Naive thymus-derived CD4-positive, alpha-beta T cell (primary cell): ENCODE data around the gene SPATA16. TPM values are rescaled to one million over a fixed set of nuclear protein-coding genes. Genes with fewer than 3 reads are reported as not detected.

Experiments used
- ATAC-seq: fragments of 150-1000 bp; cut with Tn5 transposase; 2 replicates; pipeline ENCODE4 v1.10.0; 2021; ENCODE audit warnings: mild to moderate bottlenecking, moderate library complexity
- CTCF ChIA-PET: fragments of 350-600 bp; sonication (Branson Sonifier 250); formaldehyde crosslinking; loops from one replicate; lab custom pipeline; 2021; ENCODE audit warnings: antibody characterized with exemption; lab: Charles Lee
- POLR2A ChIA-PET: fragments of 350-600 bp; sonication (Branson Sonifier 250); formaldehyde crosslinking; loops from one replicate; lab custom pipeline; 2021; ENCODE audit warnings: antibody characterized with exemption, inconsistent platforms; lab: Charles Lee
- DNase-seq, 9 donors: peaks; one replicate each; pipeline versions ENCODE4 v3.0.0 to v3.0.0-alpha.2; 2020 to 2022; ENCODE audit warnings: mixed read lengths in 1 of 9
- H3K27ac ChIP-seq: one replicate; pipeline ENCODE4 v1.7.0; 2013; ENCODE audit warnings: mild to moderate bottlenecking, low read depth, low read length, moderate library complexity
- H3K27me3 ChIP-seq, 2 donors: one replicate each; pipeline ENCODE4 v1.7.0; 2013; ENCODE audit warnings: low read length in 2 of 2, mild to moderate bottlenecking in 2 of 2, moderate library complexity in 2 of 2; ENCODE audit not compliant: control insufficient read depth in 2 of 2, insufficient read depth in 2 of 2
- H3K36me3 ChIP-seq, 3 experiments: 1 replicate in 2 of 3; 2 replicates in 1 of 3; pipeline ENCODE4 v1.7.0; 2013; ENCODE audit warnings: low read length in 3 of 3, mild to moderate bottlenecking in 3 of 3, moderate library complexity in 1 of 3; ENCODE audit not compliant: insufficient read depth in 3 of 3, control insufficient read depth in 2 of 3
- H3K4me1 ChIP-seq, 2 donors: one replicate each; pipeline ENCODE4 v1.7.0; 2013; ENCODE audit warnings: low read length in 2 of 2, mild to moderate bottlenecking in 2 of 2, moderate library complexity in 1 of 2; ENCODE audit not compliant: control insufficient read depth in 2 of 2, insufficient read depth in 2 of 2
- H3K4me3 ChIP-seq: 2 replicates; pipeline ENCODE4 v1.7.0; 2013; ENCODE audit warnings: mild to moderate bottlenecking, low read length
- H3K9me3 ChIP-seq, 3 experiments: 1 replicate in 2 of 3; 2 replicates in 1 of 3; pipeline ENCODE4 v1.7.0; 2013; ENCODE audit warnings: low read length in 3 of 3; ENCODE audit not compliant: control insufficient read depth in 2 of 3
- H3K27ac Mint-ChIP-seq, 9 donors: one replicate each; pipeline ENCODE4 v1.8.0; 2020 to 2022; ENCODE audit warnings: mixed read lengths in 9 of 9, mild to moderate bottlenecking in 8 of 9, moderate library complexity in 5 of 9, inconsistent platforms in 2 of 9
- H3K27me3 Mint-ChIP-seq, 5 donors: one replicate each; pipeline ENCODE4 v1.8.0; 2021 to 2022; ENCODE audit warnings: mixed read lengths in 5 of 5, mild to moderate bottlenecking in 1 of 5
- H3K36me3 Mint-ChIP-seq, 5 donors: one replicate each; pipeline ENCODE4 v1.8.0; 2020 to 2022; ENCODE audit warnings: mixed read lengths in 5 of 5, mild to moderate bottlenecking in 3 of 5, inconsistent platforms in 1 of 5
- H3K4me1 Mint-ChIP-seq, 7 donors: one replicate each; pipeline ENCODE4 v1.8.0; 2020 to 2022; ENCODE audit warnings: mixed read lengths in 7 of 7, mild to moderate bottlenecking in 3 of 7, inconsistent platforms in 1 of 7
- H3K4me3 Mint-ChIP-seq, 10 donors: one replicate each; pipeline ENCODE4 v1.8.0; 2020 to 2022; ENCODE audit warnings: mild to moderate bottlenecking in 10 of 10, mixed read lengths in 10 of 10, moderate library complexity in 6 of 10, inconsistent platforms in 2 of 10
- H3K9me3 Mint-ChIP-seq, 11 donors: one replicate each; pipeline ENCODE4 v1.8.0; 2020 to 2022; ENCODE audit warnings: mixed read lengths in 11 of 11, mild to moderate bottlenecking in 4 of 11, inconsistent platforms in 1 of 11, moderate library complexity in 1 of 11
- intact Hi-C, 2 donors: fragments of 100-400 bp; cut with micrococcal nuclease; formaldehyde crosslinking; loops; one replicate each; pipeline ENCODE4 v1.15.1; 2023
- polyA plus RNA-seq, 2 donors: library from polyadenylated mRNA; unstranded; fragments of 300-500 nt; fragmentation: Illumina TruSeq; gene quantifications; one replicate each; pipeline ENCODE4 v1.2.3, GENCODE V29; 2021
- total RNA-seq, 6 experiments: library from RNA in 5 of 6; stranded (reverse) in 5 of 6; gene quantifications; 1 replicate in 5 of 6; 2 replicates in 1 of 6; pipeline ENCODE4 v1.2.3 and lab custom pipeline; 2021 to 2026

SPATA16 gene
- total and polyA plus RNA-seq, 7 experiments from 2014 or later: not detected

GRCh38 chr3:172946061-172946460, 195.0 kb downstream of the SPATA16 start:
- H3K36me3 ChIP-seq: no peaks in the 10 kb centered on the region
- ATAC-seq (no peak), DNase-seq (no peak)
- H3K27me3 ChIP-seq: no peaks in the 10 kb centered on the region
- ChIA-PET CTCF (no interaction called here), POLR2A (no interaction called here)
- no peak overlapping the region for H3K27ac Mint-ChIP-seq
- intact Hi-C loops: no loop called here
- H3K4me1 Mint-ChIP-seq: no peaks in the 10 kb centered on the region
- no peak overlapping the region for H3K4me3 ChIP-seq
- no peaks in the 10 kb centered on the region for H3K4me1 ChIP-seq
- peaks cover 0 to 3% (median 0%) of the 10 kb centered on the region in 11 donors for H3K9me3 Mint-ChIP-seq
- no peaks in the 10 kb centered on the region for H3K36me3 Mint-ChIP-seq
- no peaks in the 10 kb centered on the region for H3K9me3 ChIP-seq
- H3K27me3 Mint-ChIP-seq: no peaks in the 10 kb centered on the region
- no peak overlapping the region for H3K4me3 Mint-ChIP-seq
- no peak overlapping the region for H3K27ac ChIP-seq

GRCh38 chr3:172939651-172940293, 201.3 kb downstream of the SPATA16 start:
- ATAC-seq (no peak), DNase-seq (no peak)
- Mint-ChIP-seq H3K4me3 (no peak overlapping the region), H3K36me3 (no peaks in the 10 kb centered on the region), H3K9me3 (peaks cover 0 to 3% (median 0%) of the 10 kb centered on the region in 11 donors), H3K4me1 (no peaks in the 10 kb centered on the region), H3K27ac (no peak overlapping the region), H3K27me3 (no peaks in the 10 kb centered on the region)
- no peaks in the 10 kb centered on the region for H3K27me3 ChIP-seq
- H3K27ac ChIP-seq: no peak overlapping the region
- H3K36me3 ChIP-seq: no peaks in the 10 kb centered on the region
- H3K4me1 ChIP-seq: no peaks in the 10 kb centered on the region
- no peaks in the 10 kb centered on the region for H3K9me3 ChIP-seq
- intact Hi-C loops: no loop called here
- ChIA-PET POLR2A (no interaction called here), CTCF (no interaction called here)
- no peak overlapping the region for H3K4me3 ChIP-seq

- Mint-ChIP-seq H3K36me3 (no peaks in the 10 kb centered on the region), H3K27ac (no peak overlapping the region), H3K9me3 (peaks cover 0 to 3% (median 0%) of the 10 kb centered on the region in 11 donors), H3K4me3 (no peak overlapping the region), H3K27me3 (no peaks in the 10 kb centered on the region), H3K4me1 (no peaks in the 10 kb centered on the region)
- Histone ChIP-seq H3K27ac (no peak overlapping the region), H3K9me3 (no peaks in the 10 kb centered on the region), H3K36me3 (no peaks in the 10 kb centered on the region), H3K4me1 (no peaks in the 10 kb centered on the region), H3K4me3 (no peak overlapping the region), H3K27me3 (no peaks in the 10 kb centered on the region)
- intact Hi-C loops: no loop called here
- no peak for DNase-seq
- ChIA-PET POLR2A (no interaction called here), CTCF (no interaction called here)
- ATAC-seq: no peak
Observed at GRCh38 chr3:172938788-172939187, 202.2 kb downstream of the SPATA16 start.

GRCh38 chr3:172931746-172932285, 209.2 kb downstream of the SPATA16 start:
- no peaks in the 10 kb centered on the region for H3K4me1 Mint-ChIP-seq

GRCh38 chr3:172929451-172929850, 211.6 kb downstream of the SPATA16 start:
- peaks cover 0 to 2% (median 0%) of the 10 kb centered on the region in 11 donors for H3K9me3 Mint-ChIP-seq
- Histone ChIP-seq H3K4me3 (no peak overlapping the region), H3K27ac (no peak overlapping the region), H3K4me1 (no peaks in the 10 kb centered on the region), H3K27me3 (no peaks in the 10 kb centered on the region), H3K9me3 (no peaks in the 10 kb centered on the region), H3K36me3 (no peaks in the 10 kb centered on the region)
- H3K4me3 Mint-ChIP-seq: no peak overlapping the region
- POLR2A ChIA-PET: no interaction called here
- no peaks in the 10 kb centered on the region for H3K4me1 Mint-ChIP-seq
- H3K36me3 Mint-ChIP-seq: no peaks in the 10 kb centered on the region
- CTCF ChIA-PET: no interaction called here
- DNase-seq: no peak
- no peak for ATAC-seq
- peaks cover 0 to 7% (median 5%) of the 10 kb centered on the region in 5 donors for H3K27me3 Mint-ChIP-seq
- no peak overlapping the region for H3K27ac Mint-ChIP-seq
- intact Hi-C loops: no loop called here

More at GRCh38 chr3:172931746-172932285, 209.2 kb downstream of the SPATA16 start:
- no peaks in the 10 kb centered on the region for H3K9me3 ChIP-seq
- H3K36me3 ChIP-seq: no peaks in the 10 kb centered on the region
- ChIA-PET POLR2A (no interaction called here), CTCF (no interaction called here)
- Mint-ChIP-seq H3K27ac (no peak overlapping the region), H3K27me3 (peaks cover 0 to 7% (median 5%) of the 10 kb centered on the region in 5 donors), H3K36me3 (no peaks in the 10 kb centered on the region), H3K9me3 (peaks cover 0 to 2% (median 0%) of the 10 kb centered on the region in 11 donors), H3K4me3 (no peak overlapping the region)
- intact Hi-C loops: no loop called here
- no peak overlapping the region for H3K4me3 ChIP-seq
- H3K4me1 ChIP-seq: no peaks in the 10 kb centered on the region
- no peak for DNase-seq
- no peaks in the 10 kb centered on the region for H3K27me3 ChIP-seq
- H3K27ac ChIP-seq: no peak overlapping the region
- ATAC-seq: no peak

GRCh38 chr3:172924546-172924945, 216.5 kb downstream of the SPATA16 start:
- ChIA-PET POLR2A (no interaction called here), CTCF (no interaction called here)
- H3K9me3 Mint-ChIP-seq: no peaks in the 10 kb centered on the region

GRCh38 chr3:172919297-172919683, 221.7 kb downstream of the SPATA16 start:
- ATAC-seq (no peak), DNase-seq (no peak)
- ChIA-PET CTCF (no interaction called here), POLR2A (no interaction called here)
- no peaks in the 10 kb centered on the region for H3K4me1 ChIP-seq
- Mint-ChIP-seq H3K9me3 (no peaks in the 10 kb centered on the region), H3K27me3 (peaks cover 0 to 5% (median 4%) of the 10 kb centered on the region in 5 donors), H3K4me3 (no peak overlapping the region), H3K27ac (no peak overlapping the region), H3K4me1 (no peaks in the 10 kb centered on the region), H3K36me3 (no peaks in the 10 kb centered on the region)
- no peaks in the 10 kb centered on the region for H3K9me3 ChIP-seq
- H3K4me3 ChIP-seq: no peak overlapping the region
- intact Hi-C loops: no loop called here
- no peaks in the 10 kb centered on the region for H3K36me3 ChIP-seq
- no peak overlapping the region for H3K27ac ChIP-seq
- H3K27me3 ChIP-seq: no peaks in the 10 kb centered on the region

More at GRCh38 chr3:172924546-172924945, 216.5 kb downstream of the SPATA16 start:
- intact Hi-C loops: no loop called here
- Mint-ChIP-seq H3K27me3 (peaks cover 0 to 2% (median 0%) of the 10 kb centered on the region in 5 donors), H3K36me3 (no peaks in the 10 kb centered on the region), H3K27ac (no peak overlapping the region), H3K4me3 (no peak overlapping the region), H3K4me1 (no peaks in the 10 kb centered on the region)
- no peaks in the 10 kb centered on the region for H3K4me1 ChIP-seq
- H3K36me3 ChIP-seq: no peaks in the 10 kb centered on the region
- no peaks in the 10 kb centered on the region for H3K27me3 ChIP-seq
- no peak overlapping the region for H3K4me3 ChIP-seq
- DNase-seq (no peak), ATAC-seq (no peak)
- H3K9me3 ChIP-seq: no peaks in the 10 kb centered on the region
- H3K27ac ChIP-seq: no peak overlapping the region
